HG03378 (cell line): ENCODE measurements around the gene SMAD4.
"Not testable (repeated sequence)": the region's sequence is repeated elsewhere in the genome, so short reads cannot be mapped to it uniquely, and the experiment has no call there.

Source experiments
- ATAC-seq: cut with Tn5 transposase; IDR thresholded peaks from one replicate; pipeline ENCODE4 v1.9.1; 2021; ENCODE audit warnings: mild to moderate bottlenecking, moderate library complexity; ENCODE audit not compliant: unreplicated experiment

Gene SMAD4

GRCh38 chr18:51110073-51110797 is 80.2 kb downstream of the SMAD4 start:
- peak; percentile 66 for ATAC-seq

GRCh38 chr18:51111633-51112355 is 81.8 kb downstream of the SMAD4 start:
- ATAC-seq = not testable (repeated sequence)

- not testable (repeated sequence) for ATAC-seq
These were observed 87.0 kb downstream of the SMAD4 start for GRCh38 chr18:51116996-51117395.

- not testable (repeated sequence) for ATAC-seq
These were observed 89.5 kb downstream of the SMAD4 start for GRCh38 chr18:51119561-51119960.

- ATAC-seq = not testable (repeated sequence)
These were observed 90.0 kb downstream of the SMAD4 start for GRCh38 chr18:51119976-51120375.

- ATAC-seq = no peak
These were observed 91.0 kb downstream of the SMAD4 start for GRCh38 chr18:51120809-51121596.

- no peak for ATAC-seq
These were observed 91.5 kb downstream of the SMAD4 start for GRCh38 chr18:51121597-51121857.

- no peak for ATAC-seq
These were observed 92.4 kb downstream of the SMAD4 start for GRCh38 chr18:51122266-51123045.

GRCh38 chr18:51123046-51123395 is 93.0 kb downstream of the SMAD4 start:
- no peak for ATAC-seq

- no peak for ATAC-seq
These were observed 93.5 kb downstream of the SMAD4 start for GRCh38 chr18:51123481-51123880.

GRCh38 chr18:51123936-51124486 is 94.0 kb downstream of the SMAD4 start:
- no peak for ATAC-seq

- ATAC-seq = no peak
These were observed 96.0 kb downstream of the SMAD4 start for GRCh38 chr18:51125976-51126375.

- ATAC-seq = no peak
These were observed 97.7 kb downstream of the SMAD4 start for GRCh38 chr18:51127664-51128063.

- ATAC-seq = no peak
These were observed 98.5 kb downstream of the SMAD4 start for GRCh38 chr18:51128533-51128932.

- ATAC-seq = peak; percentile 50
These were observed 102.4 kb downstream of the SMAD4 start for GRCh38 chr18:51132256-51132935.

GRCh38 chr18:51133580-51134160 is 103.7 kb downstream of the SMAD4 start:
- no peak for ATAC-seq
